PC-9 (cell line): ENCODE data around the gene TFCP2L1. TPM values are rescaled to one million over a fixed set of nuclear protein-coding genes. Genes with fewer than 3 reads are reported as not detected.
A peak's percentile ranks its signal among the peaks of the same experiment; 100 is the strongest.

Experiments used
- BruUV-seq: library from RNA; stranded (reverse); fragments of 400-500 nt; replicated peaks from 2 replicates; lab custom pipeline; 2021; lab: Mats Ljungman, UMichigan
- CTCF ChIA-PET: fragments of 300-600 bp; sonication (Branson Sonifier 250); formaldehyde crosslinking; loops from one replicate; lab custom pipeline; 2022; ENCODE audit warnings: antibody characterized with exemption; lab: Charles Lee
- POLR2A ChIA-PET: fragments of 300-600 bp; sonication (Branson Sonifier 250); formaldehyde crosslinking; loops from one replicate; lab custom pipeline; 2022; ENCODE audit warnings: antibody characterized with exemption; ENCODE audit not compliant: unreplicated experiment; lab: Charles Lee
- DNase-seq, 2 experiments: peaks; one replicate each; pipeline versions ENCODE4 v3.0.0 to v3.0.0-alpha.2; 2015 to 2022; ENCODE audit warnings: mixed read lengths in 1 of 2
- H2AFZ ChIP-seq: fragments of 200-600 bp; sonication (generic); 2 replicates; pipeline ENCODE4 v1.8.1; 2017; ENCODE audit warnings: antibody characterized with exemption
- H3F3A ChIP-seq: fragments of 200-600 bp; sonication (generic); 2 replicates; pipeline ENCODE4 v1.8.1; 2017; ENCODE audit warnings: antibody characterized with exemption, mild to moderate bottlenecking, low read depth; ENCODE audit not compliant: insufficient read depth
- H3K27ac ChIP-seq: fragments of 200-600 bp; sonication (generic); 2 replicates; pipeline ENCODE4 v1.6.1; 2016; ENCODE audit warnings: mixed run types
- H3K27me3 ChIP-seq: fragments of 200-600 bp; sonication (generic); 2 replicates; pipeline ENCODE4 v1.6.1; 2016; ENCODE audit warnings: low read depth, mixed run types; ENCODE audit not compliant: insufficient read depth
- H3K36me3 ChIP-seq: fragments of 200-600 bp; sonication (generic); 2 replicates; pipeline ENCODE4 v1.6.1; 2016; ENCODE audit warnings: low read depth, mixed run types
- H3K4me1 ChIP-seq: fragments of 200-600 bp; sonication (generic); replicated peaks from 2 replicates; pipeline ENCODE4 v1.6.1; 2016; ENCODE audit warnings: mixed run types; ENCODE audit not compliant: insufficient read depth
- H3K4me2 ChIP-seq: fragments of 200-600 bp; sonication (generic); 2 replicates; pipeline ENCODE4 v1.6.1; 2017; ENCODE audit warnings: mixed run types
- H3K4me3 ChIP-seq: fragments of 200-600 bp; sonication (generic); 2 replicates; pipeline ENCODE4 v1.6.1; 2016; ENCODE audit warnings: mixed run types
- H3K79me2 ChIP-seq: fragments of 200-600 bp; sonication (generic); 2 replicates; pipeline ENCODE4 v1.6.1; 2017; ENCODE audit warnings: low read depth, mixed run types
- H3K9me2 ChIP-seq: fragments of 200-600 bp; sonication (generic); 2 replicates; pipeline ENCODE4 v1.8.1; 2017; ENCODE audit warnings: mild to moderate bottlenecking; ENCODE audit not compliant: insufficient read depth
- H3K9me3 ChIP-seq: fragments of 200-600 bp; sonication (generic); 2 replicates; pipeline ENCODE4 v1.8.1; 2016; ENCODE audit warnings: low read depth; ENCODE audit not compliant: insufficient read depth
- H4K20me1 ChIP-seq: fragments of 200-600 bp; sonication (generic); 2 replicates; pipeline ENCODE4 v1.8.1; 2017; ENCODE audit not compliant: insufficient read depth
- CTCF ChIP-seq: fragments of 200-600 bp; sonication (generic); conservative IDR thresholded peaks from 2 replicates; pipeline ENCODE4 v1.6.1; 2017; ENCODE audit warnings: mixed run types, antibody characterized with exemption, mild to moderate bottlenecking, moderate library complexity
- EZH2 ChIP-seq: fragments of 200-600 bp; sonication (generic); IDR thresholded peaks from 2 replicates; pipeline ENCODE4 v1.8.0; 2017; ENCODE audit warnings: antibody characterized with exemption, low read depth
- intact Hi-C: fragments of 100-400 bp; cut with micrococcal nuclease; formaldehyde crosslinking; loops from one replicate; pipeline ENCODE4 v1.10.0; 2022; ENCODE audit not compliant: unreplicated experiment
- total RNA-seq: library from RNA; stranded (reverse); gene quantifications from 2 replicates; pipeline ENCODE4 v1.2.3, GENCODE V29; 2021

The TFCP2L1 gene
- total RNA-seq, 1 experiment from 2014 or later: 4.6 TPM

- no peak overlapping the region for H3K27ac ChIP-seq
- intact Hi-C loops: no loop called here
- H3K36me3 ChIP-seq: no peaks in the 10 kb centered on the region
- H3K79me2 ChIP-seq: no peaks in the 10 kb centered on the region
- H3K4me1 ChIP-seq: peaks cover 29% of the 10 kb centered on the region
- BruUV-seq: no TSS peak
- no peak overlapping the region for H3K4me3 ChIP-seq
- DNase-seq: peak in 1 of 2 experiments; percentile 67
- H3K9me3 ChIP-seq: no peaks in the 10 kb centered on the region
- no peak overlapping the region for H2AFZ ChIP-seq
- TF ChIP-seq EZH2: no peak
- peak; percentile 29; the same call in 1 of the 2 replicates for TF ChIP-seq CTCF
- H3K9me2 ChIP-seq: no peaks in the 10 kb centered on the region
- H3F3A ChIP-seq: no peaks in the 10 kb centered on the region
- ChIA-PET CTCF (no interaction called here), POLR2A (no interaction called here)
- no peak overlapping the region for H3K4me2 ChIP-seq
- H4K20me1 ChIP-seq: no peaks in the 10 kb centered on the region
- H3K27me3 ChIP-seq: no peaks in the 10 kb centered on the region
These were observed 74.3 kb downstream of the TFCP2L1 start for GRCh38 chr2:121210691-121211090.

DNA sequence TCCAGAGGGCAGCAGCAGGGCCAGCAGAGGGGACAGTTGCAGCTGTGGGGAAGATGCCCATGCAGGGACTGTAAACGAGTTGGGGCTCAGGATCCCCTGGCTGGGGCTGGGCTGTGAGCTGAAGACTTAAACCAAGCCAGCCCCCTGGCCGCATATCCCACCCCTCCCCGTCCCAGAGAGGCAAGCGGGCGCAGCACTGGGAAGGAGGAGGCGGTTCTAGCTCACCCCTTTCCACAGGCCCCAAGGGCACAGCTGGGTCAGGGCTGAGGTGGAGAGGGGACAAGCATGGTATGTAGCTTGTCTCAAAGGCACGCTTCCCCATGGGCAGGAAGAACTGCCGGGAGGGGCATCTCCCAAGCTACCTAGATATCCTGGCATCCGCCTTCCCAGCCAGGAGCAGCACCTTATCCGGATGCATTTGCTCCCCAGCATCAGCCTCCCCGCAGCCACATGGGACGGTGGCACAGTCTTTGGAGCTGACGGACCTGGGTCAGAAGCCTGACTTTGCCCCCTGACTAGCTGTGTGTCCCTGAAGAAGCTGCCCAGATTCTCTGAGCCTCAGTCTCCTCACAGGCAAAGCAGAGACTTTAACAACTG is 75.9 kb downstream of the TFCP2L1 start:
- TF ChIP-seq CTCF: no peak
- no peak for TF ChIP-seq EZH2
- no peaks in the 10 kb centered on the region for H4K20me1 ChIP-seq
- peaks cover 36% of the 10 kb centered on the region for H3K4me1 ChIP-seq
- CTCF ChIA-PET: interaction anchor here (0.7 to 1.0 kb wide), 2 partner anchors 12 to 257 kb away, joined by 4 to 8 read pairs; no protein-coding TSS in a partner anchor
- POLR2A ChIA-PET: interaction anchor here (1.0 kb wide), 1 partner anchor 12 kb away, joined by 3 read pairs; no protein-coding TSS in a partner anchor
- H3K27me3 ChIP-seq: no peaks in the 10 kb centered on the region
- no peaks in the 10 kb centered on the region for H3K9me2 ChIP-seq
- no peak overlapping the region for H2AFZ ChIP-seq
- H3K36me3 ChIP-seq: no peaks in the 10 kb centered on the region
- no peak overlapping the region for H3K4me2 ChIP-seq
- no peaks in the 10 kb centered on the region for H3F3A ChIP-seq
- intact Hi-C loops: loop anchor here (10.0 kb wide), 1 partner anchor 76 kb away; the partner anchor contains the start of gene TFCP2L1
- H3K9me3 ChIP-seq: no peaks in the 10 kb centered on the region
- no peak overlapping the region for H3K4me3 ChIP-seq
- H3K27ac ChIP-seq: no peak overlapping the region
- DNase-seq: no peak
- BruUV-seq: no TSS peak
- H3K79me2 ChIP-seq: no peaks in the 10 kb centered on the region

DNA sequence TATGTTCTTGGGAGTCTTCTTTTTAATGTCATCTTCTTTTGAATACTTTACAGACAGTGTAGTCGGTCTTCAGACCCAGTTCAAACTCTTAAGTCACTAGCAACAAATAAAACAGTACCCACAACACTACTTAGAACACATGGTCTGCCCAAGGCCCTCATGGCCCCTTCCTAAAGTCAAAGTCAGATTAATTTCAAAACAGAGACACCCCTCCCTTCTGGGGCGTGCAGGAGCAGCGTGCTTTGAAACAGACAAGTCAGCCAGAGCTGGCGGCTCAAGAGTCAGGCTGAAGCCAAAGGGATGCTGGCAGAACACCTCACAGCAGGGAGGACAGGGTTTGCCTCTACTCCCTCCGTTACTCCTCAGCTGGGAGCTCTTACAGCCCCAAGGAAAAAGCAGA is 77.5 kb downstream of the TFCP2L1 start:
- TF ChIP-seq EZH2: no peak
- no peak for TF ChIP-seq CTCF
- Histone ChIP-seq H3F3A (no peaks in the 10 kb centered on the region), H2AFZ (no peak overlapping the region), H3K9me3 (no peaks in the 10 kb centered on the region), H4K20me1 (no peaks in the 10 kb centered on the region), H3K9me2 (no peaks in the 10 kb centered on the region), H3K27me3 (no peaks in the 10 kb centered on the region), H3K4me3 (no peak overlapping the region), H3K4me2 (no peak overlapping the region), H3K79me2 (no peaks in the 10 kb centered on the region), H3K4me1 (peaks cover 36% of the 10 kb centered on the region), H3K36me3 (no peaks in the 10 kb centered on the region), H3K27ac (no peak overlapping the region)
- DNase-seq: no peak
- intact Hi-C loops: loop anchor here (10.0 kb wide), 1 partner anchor 77 kb away; the partner anchor contains the start of gene TFCP2L1
- ChIA-PET POLR2A (no interaction called here), CTCF (no interaction called here)
- BruUV-seq: no TSS peak
